Ectodermal cell (in vitro differentiated cells): Measurements from ENCODE around the gene SFTPB.
"Not testable (repeated sequence)": the region's sequence is repeated elsewhere in the genome, so short reads cannot be mapped to it uniquely, and the experiment has no call there.

Source experiments
- H3K27ac ChIP-seq: 2 replicates; pipeline ENCODE4 v1.7.0; 2013; ENCODE audit warnings: mild to moderate bottlenecking, low read depth, low read length; ENCODE audit not compliant: insufficient read depth, poor library complexity, severe bottlenecking
- H3K27me3 ChIP-seq: 2 replicates; pipeline ENCODE4 v1.7.0; 2013; ENCODE audit warnings: mild to moderate bottlenecking, low read length; ENCODE audit not compliant: insufficient read depth, control insufficient read depth, poor library complexity, severe bottlenecking
- H3K36me3 ChIP-seq: one replicate; pipeline ENCODE4 v1.7.0; 2013; ENCODE audit warnings: low read length; ENCODE audit not compliant: control insufficient read depth, insufficient read depth
- H3K4me1 ChIP-seq: one replicate; pipeline ENCODE4 v1.7.0; 2013; ENCODE audit warnings: low read length; ENCODE audit not compliant: control insufficient read depth, insufficient read depth
- H3K4me3 ChIP-seq: 2 replicates; pipeline ENCODE4 v1.7.0; 2013; ENCODE audit warnings: low read depth, low read length, control low read depth; ENCODE audit not compliant: insufficient read depth
- H3K9me3 ChIP-seq: 2 replicates; pipeline ENCODE4 v1.7.0; 2013; ENCODE audit warnings: mild to moderate bottlenecking, low read length, moderate library complexity; ENCODE audit not compliant: control insufficient read depth
- WGBS, 2 experiments: methylation state at CpG; one replicate each; pipeline ENCODE4 v1.1.7; 2013; ENCODE audit warnings: missing lambda C conversion rate in 2 of 2; 5-methylcytosine and 5-hydroxymethylcytosine counted together

The SFTPB gene

GRCh38 chr2:85659324-85659981, 8.5 kb downstream of the SFTPB start:
- no peaks in the 10 kb centered on the region for H3K36me3 ChIP-seq
- no peak overlapping the region for H3K4me3 ChIP-seq
- no peaks in the 10 kb centered on the region for H3K27me3 ChIP-seq
- WGBS, 2 experiments: 96% methylated on average over 13 of the region's 13 CpGs
- H3K9me3 ChIP-seq: no peaks in the 10 kb centered on the region
- H3K27ac ChIP-seq: no peak overlapping the region
- no peaks in the 10 kb centered on the region for H3K4me1 ChIP-seq

DNA sequence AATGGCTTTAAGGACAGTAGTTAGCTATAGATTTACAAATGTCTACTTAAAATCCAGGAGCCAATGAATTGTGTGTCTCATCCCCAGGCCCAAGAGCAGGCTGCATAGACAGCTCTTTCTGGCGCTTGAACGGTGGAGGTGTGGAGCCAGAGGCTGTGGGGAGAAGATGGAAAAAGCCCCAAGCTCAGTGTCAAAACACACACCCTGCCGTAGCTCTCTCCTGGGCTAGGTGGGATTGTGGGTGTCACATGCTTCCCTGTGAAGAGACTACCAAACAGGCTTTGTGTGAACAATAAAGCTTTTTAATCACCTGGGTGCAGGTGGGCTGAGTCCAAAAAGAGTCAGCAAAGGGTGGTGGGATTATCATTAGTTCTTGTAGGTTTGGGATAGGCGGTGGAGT, 10.6 kb downstream of the SFTPB start:
- not testable (repeated sequence) for H3K27me3 ChIP-seq, H3K9me3 ChIP-seq, H3K36me3 ChIP-seq, H3K4me1 ChIP-seq, H3K4me3 ChIP-seq, H3K27ac ChIP-seq
- 92 to 94% methylated on average over 4 of the region's 4 CpGs for WGBS, 2 experiments

DNA sequence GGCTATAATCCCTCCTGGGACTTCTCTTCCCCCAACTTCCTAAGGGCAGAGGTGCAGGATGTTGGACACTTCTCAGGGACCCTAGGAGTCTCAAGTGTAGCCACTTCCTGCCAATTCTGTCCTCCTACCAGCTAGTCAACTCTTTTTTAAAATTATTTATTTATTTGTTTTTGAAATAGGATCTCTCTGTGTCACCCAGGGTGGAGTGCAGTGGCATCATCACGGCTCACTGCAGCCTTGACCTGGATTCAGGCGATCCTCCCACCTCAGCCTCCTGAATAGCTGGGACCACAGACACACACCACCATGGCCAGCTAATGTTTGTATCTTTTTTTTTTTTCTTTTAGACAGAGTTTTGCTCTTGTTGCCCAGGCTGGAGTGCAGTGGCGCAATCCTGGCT, 11.5 kb downstream of the SFTPB start:
- Histone ChIP-seq H3K4me3 (no peak overlapping the region), H3K27ac (no peak overlapping the region), H3K9me3 (no peaks in the 10 kb centered on the region), H3K36me3 (peaks cover 1% of the 10 kb centered on the region), H3K27me3 (no peaks in the 10 kb centered on the region), H3K4me1 (no peaks in the 10 kb centered on the region)
- 90 to 94% methylated on average over 3 of the region's 3 CpGs for WGBS, 2 experiments

GRCh38 chr2:85655961-85656417, 12.0 kb downstream of the SFTPB start:
- H3K27me3 ChIP-seq: no peaks in the 10 kb centered on the region
- no peaks in the 10 kb centered on the region for H3K4me1 ChIP-seq
- WGBS, 2 experiments: 94% methylated on average over 7 of the region's 7 CpGs
- H3K4me3 ChIP-seq: no peak overlapping the region
- no peaks in the 10 kb centered on the region for H3K9me3 ChIP-seq
- H3K27ac ChIP-seq: no peak overlapping the region
- H3K36me3 ChIP-seq: peaks cover 6% of the 10 kb centered on the region

DNA sequence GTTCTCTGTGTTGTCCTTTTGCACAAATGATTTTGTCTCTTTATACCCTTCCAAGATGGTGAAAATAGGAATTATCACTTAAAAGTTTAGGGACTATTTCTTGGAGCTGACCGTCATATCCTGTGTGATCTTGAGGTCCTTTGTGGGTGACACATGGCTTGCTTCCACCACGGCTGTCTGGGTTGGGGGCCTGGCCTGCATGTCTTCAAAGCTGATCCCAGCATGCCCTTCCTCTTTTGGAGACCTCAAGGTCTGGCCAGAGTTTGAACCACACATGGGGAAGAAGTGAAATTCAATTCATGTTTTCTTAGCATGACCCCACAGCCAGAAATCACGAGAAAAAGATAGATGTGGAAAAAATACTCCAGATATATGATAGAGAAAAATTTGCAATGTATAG, 14.0 kb downstream of the SFTPB start:
- Histone ChIP-seq H3K36me3 (peaks cover 19% of the 10 kb centered on the region), H3K4me1 (no peaks in the 10 kb centered on the region), H3K9me3 (no peaks in the 10 kb centered on the region), H3K27ac (no peak overlapping the region), H3K4me3 (no peak overlapping the region), H3K27me3 (no peaks in the 10 kb centered on the region)
- 92 to 96% methylated on average over 2 to 3 of the region's 3 CpGs for WGBS, 2 experiments

DNA sequence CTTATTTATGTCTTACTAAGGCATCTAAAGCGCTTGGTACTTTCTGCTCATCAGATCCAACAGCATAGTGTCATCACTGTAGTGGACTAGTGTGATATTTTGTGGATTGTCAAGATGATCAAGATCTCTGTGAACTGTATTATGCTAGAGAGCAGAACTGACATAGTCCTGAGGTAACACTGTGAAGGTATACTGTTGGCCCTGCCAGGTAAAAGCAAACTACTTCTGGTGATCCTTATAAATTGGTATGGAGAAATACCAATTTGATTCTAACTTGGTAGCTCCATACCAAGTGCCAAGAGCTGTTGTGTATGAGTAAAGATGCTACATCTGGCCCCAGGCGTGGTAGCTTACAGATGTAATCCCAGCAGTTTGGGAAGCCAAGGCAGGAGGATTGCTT, 15.9 kb downstream of the SFTPB start:
- no peak overlapping the region for H3K4me3 ChIP-seq
- H3K27me3 ChIP-seq: no peaks in the 10 kb centered on the region
- WGBS, 2 experiments: 93 to 97% methylated on average over 2 of the region's 2 CpGs
- peaks cover 35% of the 10 kb centered on the region for H3K36me3 ChIP-seq
- H3K9me3 ChIP-seq: no peaks in the 10 kb centered on the region
- no peak overlapping the region for H3K27ac ChIP-seq
- no peaks in the 10 kb centered on the region for H3K4me1 ChIP-seq

- H3K4me3 ChIP-seq: no peak overlapping the region
- H3K27ac ChIP-seq: no peak overlapping the region
- peaks cover 42% of the 10 kb centered on the region for H3K36me3 ChIP-seq
- H3K27me3 ChIP-seq: no peaks in the 10 kb centered on the region
- WGBS, 2 experiments: 94 to 96% methylated on average over 3 of the region's 3 CpGs
- no peaks in the 10 kb centered on the region for H3K4me1 ChIP-seq
- no peaks in the 10 kb centered on the region for H3K9me3 ChIP-seq
These were observed 16.9 kb downstream of the SFTPB start for GRCh38 chr2:85651097-85651496.

- 94 to 96% methylated on average over 4 of the region's 4 CpGs for whole genome bisulfite sequencing, 2 experiments
- no peaks in the 10 kb centered on the region for H3K4me1 ChIP-seq
- no peak overlapping the region for H3K27ac ChIP-seq
- peaks cover 48% of the 10 kb centered on the region for H3K36me3 ChIP-seq
- H3K9me3 ChIP-seq: no peaks in the 10 kb centered on the region
- no peak overlapping the region for H3K4me3 ChIP-seq
- H3K27me3 ChIP-seq: no peaks in the 10 kb centered on the region
These were observed 17.5 kb downstream of the SFTPB start for GRCh38 chr2:85650456-85650855.

- no peak overlapping the region for H3K27ac ChIP-seq
- H3K4me3 ChIP-seq: no peak overlapping the region
- no peaks in the 10 kb centered on the region for H3K27me3 ChIP-seq
- no peaks in the 10 kb centered on the region for H3K4me1 ChIP-seq
- H3K36me3 ChIP-seq: peaks cover 55% of the 10 kb centered on the region
- WGBS, 2 experiments: 93 to 96% methylated on average over 8 of the region's 9 CpGs
- H3K9me3 ChIP-seq: no peaks in the 10 kb centered on the region
These were observed 18.5 kb downstream of the SFTPB start for GRCh38 chr2:85649201-85650190.

- Histone ChIP-seq H3K4me3 (no peak overlapping the region), H3K27ac (no peak overlapping the region), H3K36me3 (peaks cover 61% of the 10 kb centered on the region), H3K9me3 (no peaks in the 10 kb centered on the region), H3K4me1 (no peaks in the 10 kb centered on the region), H3K27me3 (no peaks in the 10 kb centered on the region)
- WGBS, 2 experiments: 75 to 91% methylated on average over 2 of the region's 2 CpGs
These were observed 19.4 kb downstream of the SFTPB start for GRCh38 chr2:85648619-85649018.
